Stimulated activated CD8-positive, alpha-beta memory T cell treated with anti-CD3 and anti-CD28 coated beads, Interleukin-4, amount 100 ng/mL, for 4 hours (primary cell): Measurements from ENCODE around the gene CPZ.
"Not testable (repeated sequence)": the region's sequence is repeated elsewhere in the genome, so short reads cannot be mapped to it uniquely, and the experiment has no call there.

ENCODE experiments used
- DNase-seq, 2 donors: peaks; one replicate each; pipeline ENCODE4 v3.0.0-alpha.2; 2020; ENCODE audit warnings: low read depth in 2 of 2, low spot score in 1 of 2

CPZ gene

DNA sequence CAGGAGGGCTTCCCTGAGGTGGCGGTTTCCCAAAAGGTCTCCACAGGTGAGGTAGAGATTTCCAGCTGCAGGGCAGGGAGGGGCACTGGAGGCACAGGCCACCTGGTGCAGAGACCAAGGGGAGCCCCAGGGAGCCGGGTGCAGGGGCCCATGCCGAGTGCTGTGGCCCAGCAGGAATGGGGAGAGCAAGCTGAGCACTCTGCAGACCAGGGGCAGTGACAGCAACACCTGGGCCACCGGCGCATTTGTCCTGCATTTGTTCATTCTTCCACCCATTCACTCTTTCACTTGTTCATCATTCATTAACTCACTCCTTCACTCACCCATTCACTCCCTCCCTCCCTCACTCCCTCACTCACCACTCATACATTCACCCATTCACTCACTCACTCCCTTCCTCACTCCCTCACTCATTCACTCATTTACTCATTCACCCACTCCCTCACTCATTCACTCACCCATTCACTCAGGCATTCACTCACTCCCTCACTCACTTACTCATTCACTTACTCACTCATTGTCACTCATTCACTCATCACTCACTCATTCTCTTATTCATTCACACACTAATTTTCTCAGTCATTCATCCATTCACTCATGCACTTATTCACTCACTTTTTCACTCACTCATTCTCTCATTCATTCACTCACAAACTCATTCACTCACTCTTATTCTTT, 16.3 kb downstream of the CPZ start:
- DNase-seq = no peak

DNA sequence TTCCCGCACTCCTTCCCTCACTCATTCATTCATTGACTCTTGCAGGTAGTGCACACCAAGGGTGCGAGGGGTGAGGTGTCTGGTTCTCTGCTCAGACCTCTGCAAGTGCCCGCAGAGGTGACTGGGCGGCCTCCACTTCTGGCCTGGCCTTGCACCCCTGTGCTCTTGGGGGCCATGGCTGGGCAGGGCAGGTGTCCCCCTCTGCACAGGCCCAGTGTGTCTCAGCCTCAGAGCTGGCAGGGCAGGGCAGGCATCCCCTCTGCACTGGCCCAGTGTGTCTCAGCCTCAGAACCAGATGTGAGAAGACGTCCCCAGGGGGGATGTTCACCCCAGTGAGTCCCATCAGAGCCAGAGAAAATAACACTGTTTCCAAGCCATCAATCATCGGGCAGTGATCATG, 16.8 kb downstream of the CPZ start:
- no peak for DNase-seq

DNA sequence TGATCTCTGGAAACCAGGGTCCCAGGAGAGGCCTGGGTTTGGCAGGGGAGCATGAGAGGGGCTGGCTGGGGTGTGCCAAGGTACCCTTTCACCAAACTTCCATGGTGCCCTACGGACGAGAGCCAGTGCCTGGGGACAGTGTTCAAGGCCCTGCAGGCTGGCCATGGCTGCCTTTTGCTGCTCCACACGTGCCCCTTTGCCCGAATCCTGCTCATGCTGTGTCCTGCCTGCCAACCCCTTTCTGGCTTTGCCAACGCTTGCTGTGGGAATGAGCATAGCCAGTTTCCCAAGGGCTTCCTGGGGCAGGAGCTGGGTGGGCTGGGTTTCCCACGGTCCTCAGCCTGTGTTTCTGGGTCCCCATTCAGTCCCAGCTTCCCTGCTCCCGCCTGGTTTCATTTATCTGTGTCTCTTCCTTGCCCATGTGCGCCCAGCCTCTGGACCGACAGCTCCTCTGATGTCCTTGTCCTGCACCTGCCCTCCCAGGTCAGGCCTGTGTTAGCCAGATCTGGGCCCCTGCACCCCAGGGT, 17.3 kb downstream of the CPZ start:
- no peak for DNase-seq

GRCh38 chr4:8610858-8611616, 18.5 kb downstream of the CPZ start:
- DNase-seq = no peak

DNA sequence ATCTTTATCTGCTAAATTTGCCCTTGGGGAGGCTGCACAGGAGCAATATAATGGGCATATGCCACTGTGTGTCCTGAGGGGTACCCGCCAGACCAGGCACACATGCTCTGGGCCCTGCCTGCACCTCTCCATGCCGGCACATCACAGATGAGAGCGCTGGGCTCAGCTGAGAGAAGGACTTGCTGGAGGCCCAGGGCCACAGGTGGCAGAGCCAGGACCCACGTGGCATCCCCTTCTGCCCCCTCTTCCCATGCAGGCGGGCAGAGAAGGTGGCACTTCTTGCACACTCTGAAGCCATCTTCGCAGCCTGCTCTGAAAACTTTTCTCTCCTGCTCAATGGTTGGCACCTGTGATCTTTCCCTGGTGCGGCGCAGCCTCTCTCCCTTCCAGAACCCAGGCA, 20.1 kb downstream of the CPZ start:
- no peak for DNase-seq

DNA sequence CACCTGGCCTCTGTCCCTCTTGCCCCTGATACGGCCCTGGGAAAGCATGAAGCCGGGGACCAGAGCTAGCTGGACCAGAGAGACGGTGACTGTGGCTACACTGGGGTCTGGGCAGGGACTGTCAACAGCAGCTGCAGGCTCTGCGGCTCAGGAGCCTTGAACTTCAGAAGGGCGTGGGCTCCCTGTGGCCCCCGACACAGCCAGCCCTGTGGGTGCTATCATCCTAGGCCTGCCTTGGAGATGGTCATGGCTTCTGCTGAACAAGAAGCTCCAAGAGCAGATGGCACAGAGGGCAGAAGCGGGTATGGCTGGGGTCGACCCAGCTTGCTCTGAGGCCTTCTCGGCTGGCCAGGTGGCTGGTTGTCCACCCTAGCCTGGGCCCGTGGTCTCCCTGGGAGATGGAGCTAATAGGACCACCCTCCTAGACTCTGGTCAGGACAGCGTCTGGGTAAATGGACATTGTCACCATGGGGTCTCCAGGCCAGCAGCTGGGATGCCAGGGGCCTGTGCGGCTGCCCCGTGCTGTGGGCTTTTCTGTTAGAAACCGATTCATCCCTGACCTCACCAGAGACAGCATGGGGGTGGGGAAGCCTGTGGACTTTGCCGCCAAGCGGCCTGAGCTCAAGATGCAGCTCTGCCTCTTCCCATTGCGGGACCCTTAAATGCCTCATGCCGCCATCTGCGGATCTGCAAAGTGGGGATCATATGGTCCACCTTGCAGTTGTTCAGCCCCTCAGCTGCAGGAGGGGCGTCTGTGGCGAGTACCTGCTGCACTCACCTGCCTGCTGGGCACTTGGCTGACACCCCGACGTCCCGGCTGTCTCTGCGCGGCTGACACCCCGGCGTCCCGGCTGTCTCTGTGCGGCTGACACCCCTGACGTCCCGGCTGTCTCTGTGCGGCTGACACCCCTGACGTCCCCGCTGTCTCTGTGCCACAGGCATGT, 21.1 kb downstream of the CPZ start:
- DNase-seq = no peak

DNA sequence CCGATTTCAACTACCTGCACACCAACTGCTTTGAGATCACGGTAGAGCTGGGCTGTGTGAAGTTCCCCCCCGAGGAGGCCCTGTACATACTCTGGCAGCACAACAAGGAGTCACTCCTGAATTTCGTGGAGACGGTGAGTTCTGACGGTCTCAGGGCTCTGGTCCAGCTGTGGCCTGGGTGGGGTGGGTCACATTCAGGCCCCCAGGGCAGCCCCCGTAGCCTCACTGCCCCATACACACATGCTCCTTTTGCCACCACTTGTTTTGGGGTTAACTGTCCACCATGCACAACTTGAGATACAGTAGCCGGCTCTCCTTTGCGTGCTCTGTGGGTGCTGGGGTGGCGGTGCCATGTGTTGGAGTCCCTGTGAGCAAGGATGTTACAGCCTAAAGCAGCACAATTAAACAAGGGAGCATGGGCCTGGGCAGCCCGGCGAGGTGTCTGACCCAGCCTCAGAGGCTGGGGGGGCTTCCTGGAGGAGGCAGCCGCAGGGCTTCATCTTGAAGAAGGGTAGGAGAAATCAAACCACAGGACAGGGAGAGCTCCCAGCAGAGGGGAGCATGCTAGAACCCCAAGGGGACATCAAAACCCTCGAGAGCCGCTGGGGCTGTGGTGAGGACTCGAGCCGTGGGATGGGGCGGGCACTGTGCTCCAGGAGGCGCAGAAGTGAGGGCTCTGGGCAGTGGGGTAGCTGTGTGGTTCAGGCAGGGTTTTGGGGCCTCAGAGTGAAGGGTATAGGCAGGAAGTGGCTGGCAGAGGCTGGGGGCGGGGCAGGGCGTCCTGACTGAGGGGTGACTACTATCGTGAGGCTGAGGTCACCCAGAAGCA, 22.0 kb downstream of the CPZ start:
- no peak for DNase-seq

GRCh38 chr4:8615366-8615765, 22.8 kb downstream of the CPZ start:
- DNase-seq = no peak

DNA sequence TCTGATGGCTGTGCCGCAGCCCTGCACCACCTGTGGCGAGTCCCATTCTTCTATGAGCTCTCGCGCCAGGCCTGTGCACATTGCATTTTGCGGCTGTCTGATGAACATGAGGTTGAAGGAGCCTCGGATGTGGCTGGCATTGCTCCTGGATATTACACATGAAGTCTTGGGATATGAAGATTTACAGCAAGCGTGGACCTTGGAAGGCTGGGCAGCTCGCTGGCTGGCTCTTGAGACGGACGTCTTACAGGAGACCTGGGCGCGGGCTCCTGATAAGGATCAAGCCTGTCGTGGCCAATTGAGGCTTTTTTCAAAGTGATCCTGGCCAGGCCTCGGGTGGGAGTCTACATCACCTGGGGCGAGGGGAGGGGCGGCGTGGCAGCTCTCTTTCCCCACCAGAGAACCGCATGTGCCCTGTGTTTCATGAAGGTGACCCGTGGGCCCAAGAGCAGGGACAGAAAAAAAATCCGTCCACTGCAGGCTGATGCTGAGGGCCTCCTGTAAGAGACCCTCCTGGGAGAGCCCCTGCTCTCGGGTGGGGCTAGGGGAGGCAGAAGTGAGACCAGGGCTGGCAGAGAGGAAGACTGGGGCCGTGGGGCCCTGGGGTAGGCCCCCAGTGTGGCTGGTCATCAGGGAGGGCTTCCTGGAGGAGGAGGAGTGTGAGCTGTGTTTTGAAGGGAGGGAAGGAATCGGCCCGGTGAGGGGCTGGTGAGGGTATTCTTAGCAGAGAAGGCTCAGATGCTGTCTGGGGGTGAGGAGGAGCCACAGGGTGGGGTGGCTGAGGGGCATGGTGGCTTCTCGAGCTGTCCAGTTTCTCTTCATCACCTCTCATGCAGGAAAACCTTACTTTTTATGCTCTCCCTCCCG, 23.6 kb downstream of the CPZ start:
- DNase-seq = no peak

GRCh38 chr4:8616831-8617230, 24.3 kb downstream of the CPZ start:
- no peak for DNase-seq

GRCh38 chr4:8617486-8618040, 25.0 kb downstream of the CPZ start:
- no peak for DNase-seq

DNA sequence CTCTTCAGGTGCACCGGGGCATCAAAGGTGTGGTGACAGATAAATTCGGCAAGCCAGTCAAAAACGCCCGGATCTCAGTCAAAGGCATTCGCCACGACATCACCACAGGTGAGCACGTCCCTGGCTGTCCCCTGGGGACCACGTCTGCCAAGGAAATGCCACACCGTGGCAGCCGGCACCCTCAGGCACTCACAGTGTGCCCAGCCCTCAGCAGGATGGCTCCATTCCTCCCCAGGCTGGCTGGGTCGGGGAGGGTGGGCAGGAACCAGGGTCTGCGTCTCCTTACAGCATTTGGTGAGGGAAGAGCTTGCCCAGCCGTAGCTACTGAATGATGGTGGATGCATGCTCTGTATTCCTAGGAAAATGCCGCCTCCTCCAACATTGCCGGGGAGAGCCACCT, 25.9 kb downstream of the CPZ start:
- no peak for DNase-seq

DNA sequence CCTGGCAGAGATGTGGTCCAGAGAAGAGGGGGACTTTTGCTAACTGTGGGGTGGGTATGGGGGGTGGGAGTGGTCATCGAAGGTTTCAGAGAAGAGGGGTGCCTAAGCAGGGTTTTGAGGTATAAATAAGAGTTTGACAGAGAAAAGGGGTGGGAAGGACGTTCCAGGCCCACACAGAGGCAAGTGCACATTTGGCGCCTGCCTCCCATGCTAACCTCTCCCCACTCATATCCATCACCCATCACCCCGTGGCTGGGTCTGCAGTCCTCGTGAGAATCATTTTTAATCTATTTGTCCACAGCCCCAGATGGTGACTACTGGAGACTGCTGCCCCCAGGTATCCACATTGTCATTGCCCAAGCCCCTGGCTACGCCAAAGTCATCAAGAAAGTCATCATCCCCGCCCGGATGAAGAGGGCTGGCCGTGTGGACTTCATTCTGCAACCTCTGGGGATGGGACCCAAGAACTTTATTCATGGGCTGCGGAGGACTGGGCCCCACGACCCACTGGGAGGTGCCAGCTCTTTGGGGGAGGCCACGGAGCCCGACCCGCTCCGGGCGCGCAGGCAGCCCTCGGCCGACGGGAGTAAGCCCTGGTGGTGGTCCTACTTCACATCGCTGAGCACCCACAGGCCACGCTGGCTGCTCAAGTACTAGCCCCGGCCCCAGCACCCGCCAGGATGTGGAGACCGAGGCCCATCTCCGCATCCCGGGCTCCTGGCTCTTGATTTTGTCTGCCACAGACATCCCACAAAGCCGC, 26.6 kb downstream of the CPZ start:
- DNase-seq = no peak

GRCh38 chr4:8621135-8621534, 28.6 kb downstream of the CPZ start:
- DNase-seq = not testable (repeated sequence)

GRCh38 chr4:8624601-8625272, 32.2 kb downstream of the CPZ start:
- DNase-seq = not testable (repeated sequence)

- not testable (repeated sequence) for DNase-seq
These were observed 37.8 kb downstream of the CPZ start for GRCh38 chr4:8630240-8630905.

DNA sequence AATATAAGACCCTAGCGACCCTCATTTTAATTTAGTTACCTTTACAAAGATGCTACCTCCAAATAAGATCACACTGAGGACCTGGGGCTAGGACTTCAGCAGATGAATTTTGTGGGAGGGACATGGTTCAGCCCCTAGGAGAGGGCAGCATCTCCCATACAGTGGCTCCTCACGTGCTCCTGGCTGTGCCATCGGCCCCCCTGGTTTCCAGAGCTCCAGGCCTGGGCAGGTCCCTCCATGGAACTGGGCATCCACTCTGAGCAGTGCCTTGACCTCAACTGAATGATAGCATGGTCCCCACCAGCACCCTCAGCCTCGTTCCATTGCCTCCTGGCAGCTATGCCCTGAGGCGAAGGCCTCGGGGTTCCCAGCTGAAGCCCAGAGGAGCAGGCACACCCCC, 39.3 kb downstream of the CPZ start:
- DNase-seq = not testable (repeated sequence)
